ENCODE measurements around the gene ACOT12. TPM values are rescaled to one million over a fixed set of nuclear protein-coding genes. Genes with fewer than 3 reads are reported as not detected.

The ACOT12 gene
- total RNA-seq, 1 experiment from 2014 or later, result not detected

- Mint-ChIP-seq H3K27me3 (ENCODE audit: low read depth) (no peaks in the 10 kb centered on the region), H3K9me3 (no peaks in the 10 kb centered on the region), H3K27ac (no peak overlapping the region), H3K36me3 (peaks cover 13% of the 10 kb centered on the region), H3K4me3 (no peak overlapping the region), H3K4me1 (no peaks in the 10 kb centered on the region)
- DNase-seq (ENCODE audit: low spot score) (no peak), ATAC-seq (no peak)
- TF ChIP-seq ZNF121 (CRISPR knock-in tag; IDR thresholded peaks at IDR 0.05), result no peak
- TF ChIP-seq GRHL2 (CRISPR knock-in tag; IDR thresholded peaks at IDR 0.05; ENCODE audit: insufficient replicate concordance, severe bottlenecking), result no peak
- no peak for TF ChIP-seq GABPB1 (CRISPR knock-in tag; IDR thresholded peaks at IDR 0.05)
- TF ChIP-seq, protein P1, sequence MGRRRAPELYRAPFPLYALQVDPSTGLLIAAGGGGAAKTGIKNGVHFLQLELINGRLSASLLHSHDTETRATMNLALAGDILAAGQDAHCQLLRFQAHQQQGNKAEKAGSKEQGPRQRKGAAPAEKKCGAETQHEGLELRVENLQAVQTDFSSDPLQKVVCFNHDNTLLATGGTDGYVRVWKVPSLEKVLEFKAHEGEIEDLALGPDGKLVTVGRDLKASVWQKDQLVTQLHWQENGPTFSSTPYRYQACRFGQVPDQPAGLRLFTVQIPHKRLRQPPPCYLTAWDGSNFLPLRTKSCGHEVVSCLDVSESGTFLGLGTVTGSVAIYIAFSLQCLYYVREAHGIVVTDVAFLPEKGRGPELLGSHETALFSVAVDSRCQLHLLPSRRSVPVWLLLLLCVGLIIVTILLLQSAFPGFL (CRISPR knock-in tag; IDR thresholded peaks at IDR 0.05; ENCODE audit: borderline replicate concordance), result no peak
- TF ChIP-seq ATF3 (CRISPR knock-in tag; conservative IDR thresholded peaks at IDR 0.05), result no peak
- TF ChIP-seq, protein P2, sequence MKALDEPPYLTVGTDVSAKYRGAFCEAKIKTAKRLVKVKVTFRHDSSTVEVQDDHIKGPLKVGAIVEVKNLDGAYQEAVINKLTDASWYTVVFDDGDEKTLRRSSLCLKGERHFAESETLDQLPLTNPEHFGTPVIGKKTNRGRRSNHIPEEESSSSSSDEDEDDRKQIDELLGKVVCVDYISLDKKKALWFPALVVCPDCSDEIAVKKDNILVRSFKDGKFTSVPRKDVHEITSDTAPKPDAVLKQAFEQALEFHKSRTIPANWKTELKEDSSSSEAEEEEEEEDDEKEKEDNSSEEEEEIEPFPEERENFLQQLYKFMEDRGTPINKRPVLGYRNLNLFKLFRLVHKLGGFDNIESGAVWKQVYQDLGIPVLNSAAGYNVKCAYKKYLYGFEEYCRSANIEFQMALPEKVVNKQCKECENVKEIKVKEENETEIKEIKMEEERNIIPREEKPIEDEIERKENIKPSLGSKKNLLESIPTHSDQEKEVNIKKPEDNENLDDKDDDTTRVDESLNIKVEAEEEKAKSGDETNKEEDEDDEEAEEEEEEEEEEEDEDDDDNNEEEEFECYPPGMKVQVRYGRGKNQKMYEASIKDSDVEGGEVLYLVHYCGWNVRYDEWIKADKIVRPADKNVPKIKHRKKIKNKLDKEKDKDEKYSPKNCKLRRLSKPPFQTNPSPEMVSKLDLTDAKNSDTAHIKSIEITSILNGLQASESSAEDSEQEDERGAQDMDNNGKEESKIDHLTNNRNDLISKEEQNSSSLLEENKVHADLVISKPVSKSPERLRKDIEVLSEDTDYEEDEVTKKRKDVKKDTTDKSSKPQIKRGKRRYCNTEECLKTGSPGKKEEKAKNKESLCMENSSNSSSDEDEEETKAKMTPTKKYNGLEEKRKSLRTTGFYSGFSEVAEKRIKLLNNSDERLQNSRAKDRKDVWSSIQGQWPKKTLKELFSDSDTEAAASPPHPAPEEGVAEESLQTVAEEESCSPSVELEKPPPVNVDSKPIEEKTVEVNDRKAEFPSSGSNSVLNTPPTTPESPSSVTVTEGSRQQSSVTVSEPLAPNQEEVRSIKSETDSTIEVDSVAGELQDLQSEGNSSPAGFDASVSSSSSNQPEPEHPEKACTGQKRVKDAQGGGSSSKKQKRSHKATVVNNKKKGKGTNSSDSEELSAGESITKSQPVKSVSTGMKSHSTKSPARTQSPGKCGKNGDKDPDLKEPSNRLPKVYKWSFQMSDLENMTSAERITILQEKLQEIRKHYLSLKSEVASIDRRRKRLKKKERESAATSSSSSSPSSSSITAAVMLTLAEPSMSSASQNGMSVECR (CRISPR knock-in tag; IDR thresholded peaks at IDR 0.05; ENCODE audit: borderline replicate concordance), result no peak
- no peak for TF ChIP-seq ZNF671 (CRISPR knock-in tag; IDR thresholded peaks at IDR 0.05)
- TF ChIP-seq, protein P3, sequence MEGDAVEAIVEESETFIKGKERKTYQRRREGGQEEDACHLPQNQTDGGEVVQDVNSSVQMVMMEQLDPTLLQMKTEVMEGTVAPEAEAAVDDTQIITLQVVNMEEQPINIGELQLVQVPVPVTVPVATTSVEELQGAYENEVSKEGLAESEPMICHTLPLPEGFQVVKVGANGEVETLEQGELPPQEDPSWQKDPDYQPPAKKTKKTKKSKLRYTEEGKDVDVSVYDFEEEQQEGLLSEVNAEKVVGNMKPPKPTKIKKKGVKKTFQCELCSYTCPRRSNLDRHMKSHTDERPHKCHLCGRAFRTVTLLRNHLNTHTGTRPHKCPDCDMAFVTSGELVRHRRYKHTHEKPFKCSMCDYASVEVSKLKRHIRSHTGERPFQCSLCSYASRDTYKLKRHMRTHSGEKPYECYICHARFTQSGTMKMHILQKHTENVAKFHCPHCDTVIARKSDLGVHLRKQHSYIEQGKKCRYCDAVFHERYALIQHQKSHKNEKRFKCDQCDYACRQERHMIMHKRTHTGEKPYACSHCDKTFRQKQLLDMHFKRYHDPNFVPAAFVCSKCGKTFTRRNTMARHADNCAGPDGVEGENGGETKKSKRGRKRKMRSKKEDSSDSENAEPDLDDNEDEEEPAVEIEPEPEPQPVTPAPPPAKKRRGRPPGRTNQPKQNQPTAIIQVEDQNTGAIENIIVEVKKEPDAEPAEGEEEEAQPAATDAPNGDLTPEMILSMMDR (IDR thresholded peaks at IDR 0.05), result no peak
- CTCF ChIA-PET, result interaction anchor here (1.4 kb wide), 1 partner anchor 9 kb away, joined by 5 read pairs; no protein-coding TSS in a partner anchor
- POLR2A ChIA-PET, result no interaction called here
Measured at GRCh38 chr5:81308836-81309235, 85.1 kb downstream of the ACOT12 start.

- DNase-seq (ENCODE audit: low spot score) (no peak), ATAC-seq (no peak)
- TF ChIP-seq, protein P4, sequence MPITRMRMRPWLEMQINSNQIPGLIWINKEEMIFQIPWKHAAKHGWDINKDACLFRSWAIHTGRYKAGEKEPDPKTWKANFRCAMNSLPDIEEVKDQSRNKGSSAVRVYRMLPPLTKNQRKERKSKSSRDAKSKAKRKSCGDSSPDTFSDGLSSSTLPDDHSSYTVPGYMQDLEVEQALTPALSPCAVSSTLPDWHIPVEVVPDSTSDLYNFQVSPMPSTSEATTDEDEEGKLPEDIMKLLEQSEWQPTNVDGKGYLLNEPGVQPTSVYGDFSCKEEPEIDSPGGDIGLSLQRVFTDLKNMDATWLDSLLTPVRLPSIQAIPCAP (CRISPR knock-in tag; IDR thresholded peaks at IDR 0.05), result no peak
- no peak for TF ChIP-seq ZNF219 (CRISPR knock-in tag; IDR thresholded peaks at IDR 0.05; ENCODE audit: borderline replicate concordance)
- TF ChIP-seq PRRX2 (CRISPR knock-in tag; IDR thresholded peaks at IDR 0.05), result no peak
- TF ChIP-seq OVOL2 (CRISPR knock-in tag; IDR thresholded peaks at IDR 0.05; ENCODE audit: borderline replicate concordance), result no peak
- TF ChIP-seq, protein P5, sequence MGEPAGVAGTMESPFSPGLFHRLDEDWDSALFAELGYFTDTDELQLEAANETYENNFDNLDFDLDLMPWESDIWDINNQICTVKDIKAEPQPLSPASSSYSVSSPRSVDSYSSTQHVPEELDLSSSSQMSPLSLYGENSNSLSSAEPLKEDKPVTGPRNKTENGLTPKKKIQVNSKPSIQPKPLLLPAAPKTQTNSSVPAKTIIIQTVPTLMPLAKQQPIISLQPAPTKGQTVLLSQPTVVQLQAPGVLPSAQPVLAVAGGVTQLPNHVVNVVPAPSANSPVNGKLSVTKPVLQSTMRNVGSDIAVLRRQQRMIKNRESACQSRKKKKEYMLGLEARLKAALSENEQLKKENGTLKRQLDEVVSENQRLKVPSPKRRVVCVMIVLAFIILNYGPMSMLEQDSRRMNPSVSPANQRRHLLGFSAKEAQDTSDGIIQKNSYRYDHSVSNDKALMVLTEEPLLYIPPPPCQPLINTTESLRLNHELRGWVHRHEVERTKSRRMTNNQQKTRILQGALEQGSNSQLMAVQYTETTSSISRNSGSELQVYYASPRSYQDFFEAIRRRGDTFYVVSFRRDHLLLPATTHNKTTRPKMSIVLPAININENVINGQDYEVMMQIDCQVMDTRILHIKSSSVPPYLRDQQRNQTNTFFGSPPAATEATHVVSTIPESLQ (CRISPR knock-in tag; IDR thresholded peaks at IDR 0.05), result no peak
- no peak overlapping the region for H3K27ac Mint-ChIP-seq
- H3K9me3 Mint-ChIP-seq, result no peaks in the 10 kb centered on the region
- H3K4me3 Mint-ChIP-seq, result no peak overlapping the region
- ChIA-PET POLR2A (no interaction called here), CTCF (interaction anchor here (1.0 kb wide), 1 partner anchor 88 kb away, joined by 3 read pairs; the partner anchor contains the start of gene ACOT12)
- peaks cover 3% of the 10 kb centered on the region for H3K36me3 Mint-ChIP-seq
- H3K4me1 Mint-ChIP-seq, result peaks cover 4% of the 10 kb centered on the region
- H3K27me3 Mint-ChIP-seq (ENCODE audit: low read depth), result no peaks in the 10 kb centered on the region
Measured at GRCh38 chr5:81305785-81306184, 88.1 kb downstream of the ACOT12 start.
